Neural cell (in vitro differentiated cells): ENCODE measurements around the gene PLEKHG5. TPM values are rescaled to one million over a fixed set of nuclear protein-coding genes. Genes with fewer than 3 reads are reported as not detected.

Source experiments
- H2AFZ ChIP-seq: fragments of 200-600, 300-800 bp; sonication (generic), shearing (Covaris generic); 2 replicates; pipeline ENCODE4 v1.6.0; 2014; ENCODE audit warnings: low read depth, mild to moderate bottlenecking, antibody characterized with exemption, low read length, moderate library complexity
- H3F3A ChIP-seq: fragments of 200-600 bp; shearing (Covaris generic); 2 replicates; pipeline ENCODE4 v1.6.1; 2016; ENCODE audit warnings: mild to moderate bottlenecking, moderate library complexity, mixed read lengths, antibody characterized with exemption, low read length; ENCODE audit not compliant: insufficient read depth, poor library complexity, severe bottlenecking
- H3K27ac ChIP-seq: fragments of 200-600, 300-800 bp; sonication (generic), shearing (Covaris generic); 2 replicates; pipeline ENCODE4 v1.5.1; 2014; ENCODE audit warnings: mild to moderate bottlenecking, low read length, moderate library complexity
- H3K27me3 ChIP-seq: fragments of 300-800, 200-600 bp; sonication (generic), shearing (Covaris generic); 2 replicates; pipeline ENCODE4 v1.6.0; 2014; ENCODE audit warnings: mild to moderate bottlenecking, low read depth, low read length, moderate library complexity; ENCODE audit not compliant: insufficient read depth
- H3K36me3 ChIP-seq: fragments of 300-800, 200-600 bp; sonication (generic), shearing (Covaris generic); 2 replicates; pipeline ENCODE4 v1.5.1; 2014; ENCODE audit warnings: mild to moderate bottlenecking, antibody characterized with exemption, low read length, moderate library complexity; ENCODE audit not compliant: insufficient read depth
- H3K4me2 ChIP-seq: fragments of 300-800, 200-600 bp; sonication (generic), shearing (Covaris generic); 2 replicates; pipeline ENCODE4 v1.6.0; 2014; ENCODE audit warnings: mild to moderate bottlenecking, low read length
- H3K4me3 ChIP-seq: fragments of 300-800, 200-600 bp; sonication (generic), shearing (Covaris generic); 2 replicates; pipeline ENCODE4 v1.5.1; 2014; ENCODE audit warnings: mild to moderate bottlenecking, low read length, moderate library complexity
- H3K79me2 ChIP-seq: fragments of 200-600 bp; shearing (Covaris generic); replicated peaks from 2 replicates; pipeline ENCODE4 v1.6.0; 2014; ENCODE audit warnings: mild to moderate bottlenecking, low read length, moderate library complexity; ENCODE audit not compliant: insufficient read depth
- H3K9ac ChIP-seq: fragments of 300-800, 200-600 bp; sonication (generic), shearing (Covaris generic); 2 replicates; pipeline ENCODE4 v1.6.1; 2016; ENCODE audit warnings: mild to moderate bottlenecking, low read length, mixed read lengths
- H3K9me2 ChIP-seq: fragments of 200-600 bp; shearing (Covaris generic); 2 replicates; pipeline ENCODE4 v1.6.1; 2016; ENCODE audit warnings: mild to moderate bottlenecking, low read length, mixed read lengths; ENCODE audit not compliant: insufficient read depth
- H3K9me3 ChIP-seq: fragments of 200-600, 300-800 bp; sonication (generic), shearing (Covaris generic); 2 replicates; pipeline ENCODE4 v1.6.1; 2016; ENCODE audit warnings: mild to moderate bottlenecking, mixed run types, low read length, moderate library complexity, mixed read lengths
- H4K20me1 ChIP-seq: fragments of 200-600 bp; shearing (Covaris generic); 2 replicates; pipeline ENCODE4 v1.6.1; 2016; ENCODE audit warnings: mild to moderate bottlenecking, mixed run types; ENCODE audit not compliant: insufficient read depth
- EP300 ChIP-seq: fragments of 450-650 bp; conservative IDR thresholded peaks from 2 replicates; pipeline ENCODE4 v1.6.1; 2014; ENCODE audit warnings: antibody characterized with exemption, mild to moderate bottlenecking, moderate library complexity; ENCODE audit not compliant: poor library complexity, severe bottlenecking
- EZH2 ChIP-seq: fragments of 200-600, 300-800 bp; shearing (Covaris generic), sonication (generic); IDR thresholded peaks from 2 replicates; pipeline ENCODE4 v1.6.1; 2014; ENCODE audit warnings: antibody characterized with exemption, low read length, borderline replicate concordance, mild to moderate bottlenecking; ENCODE audit not compliant: insufficient read depth, poor library complexity, severe bottlenecking
- MXI1 ChIP-seq: fragments of 450-650 bp; conservative IDR thresholded peaks from 2 replicates; pipeline ENCODE4 v1.6.1; 2014; ENCODE audit warnings: antibody characterized with exemption, mild to moderate bottlenecking; ENCODE audit not compliant: poor library complexity, severe bottlenecking
- POLR2AphosphoS5 ChIP-seq: IDR thresholded peaks from 2 replicates; pipeline ENCODE4 v1.6.1; 2012
- RAD21 ChIP-seq: fragments of 450-650 bp; conservative IDR thresholded peaks from 2 replicates; pipeline ENCODE4 v1.6.1; 2014; ENCODE audit warnings: antibody characterized with exemption, mild to moderate bottlenecking, moderate library complexity
- SMC3 ChIP-seq: fragments of 450-650 bp; conservative IDR thresholded peaks from 2 replicates; pipeline ENCODE4 v1.6.1; 2014; ENCODE audit warnings: antibody characterized with exemption, mild to moderate bottlenecking, moderate library complexity; ENCODE audit not compliant: poor library complexity
- TAF1 ChIP-seq: IDR thresholded peaks from 2 replicates; pipeline ENCODE4 v1.6.1; 2012; ENCODE audit warnings: low read depth
- polyA plus RNA-seq: library from polyadenylated mRNA; depleted of rRNA; stranded (reverse); fragments of >200 nt; gene quantifications from 2 replicates; pipeline ENCODE4 v1.2.3, GENCODE V29; 2014
- TF ChIP-seq, protein P1 (sequence below): fragments of 450-650 bp; IDR thresholded peaks from 2 replicates; pipeline ENCODE4 v1.5.1; 2014; ENCODE audit warnings: antibody characterized with exemption, mild to moderate bottlenecking, moderate library complexity; ENCODE audit not compliant: poor library complexity, severe bottlenecking
- TF ChIP-seq, protein P2 (sequence below): IDR thresholded peaks from 2 replicates; pipeline ENCODE4 v1.6.1; 2012; ENCODE audit warnings: borderline replicate concordance

Gene PLEKHG5
- polyA plus RNA-seq, 1 donor from 2014 or later: 24.0 TPM

DNA sequence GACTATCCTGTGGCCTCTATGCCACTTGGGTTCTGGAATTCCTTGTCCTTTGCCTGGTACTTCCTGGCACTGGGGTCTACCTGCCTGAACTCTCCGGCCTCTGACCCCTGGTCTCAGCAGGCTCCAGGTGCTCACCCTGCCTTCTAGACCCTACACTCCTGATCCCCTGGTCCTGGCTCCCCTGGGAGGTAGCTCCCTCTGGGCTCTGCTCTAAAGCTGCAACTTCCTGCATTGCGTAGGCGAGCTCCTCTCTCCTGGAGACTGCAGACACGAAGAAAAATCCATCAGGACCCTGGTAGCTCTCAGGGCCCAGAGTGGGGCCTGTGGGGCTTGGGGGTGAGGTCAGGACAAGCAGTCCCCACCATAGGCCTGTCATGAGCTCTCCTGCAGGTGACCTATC lies 7.8 kb upstream of the PLEKHG5 start:
- Histone ChIP-seq H3F3A (no peaks in the 10 kb centered on the region), H3K79me2 (no peaks in the 10 kb centered on the region), H3K9me3 (no peaks in the 10 kb centered on the region), H4K20me1 (no peaks in the 10 kb centered on the region), H3K27me3 (no peaks in the 10 kb centered on the region), H3K36me3 (no peaks in the 10 kb centered on the region), H2AFZ (no peak overlapping the region), H3K9me2 (no peaks in the 10 kb centered on the region), H3K4me2 (no peak overlapping the region), H3K27ac (no peak overlapping the region), H3K4me3 (no peak overlapping the region), H3K9ac (no peak overlapping the region)
- TF ChIP-seq EP300 (no peak), RAD21 (no peak), SMC3 (no peak)

- H3K36me3 ChIP-seq: no peaks in the 10 kb centered on the region
- no peaks in the 10 kb centered on the region for H3K79me2 ChIP-seq
- no peak overlapping the region for H2AFZ ChIP-seq
- no peaks in the 10 kb centered on the region for H3K9me2 ChIP-seq
- TF ChIP-seq POLR2AphosphoS5 (no peak), EZH2 (no peak), MXI1 (no peak), SMC3 (no peak), RAD21 (no peak), EP300 (no peak), TAF1 (no peak)
- TF ChIP-seq, protein P1, sequence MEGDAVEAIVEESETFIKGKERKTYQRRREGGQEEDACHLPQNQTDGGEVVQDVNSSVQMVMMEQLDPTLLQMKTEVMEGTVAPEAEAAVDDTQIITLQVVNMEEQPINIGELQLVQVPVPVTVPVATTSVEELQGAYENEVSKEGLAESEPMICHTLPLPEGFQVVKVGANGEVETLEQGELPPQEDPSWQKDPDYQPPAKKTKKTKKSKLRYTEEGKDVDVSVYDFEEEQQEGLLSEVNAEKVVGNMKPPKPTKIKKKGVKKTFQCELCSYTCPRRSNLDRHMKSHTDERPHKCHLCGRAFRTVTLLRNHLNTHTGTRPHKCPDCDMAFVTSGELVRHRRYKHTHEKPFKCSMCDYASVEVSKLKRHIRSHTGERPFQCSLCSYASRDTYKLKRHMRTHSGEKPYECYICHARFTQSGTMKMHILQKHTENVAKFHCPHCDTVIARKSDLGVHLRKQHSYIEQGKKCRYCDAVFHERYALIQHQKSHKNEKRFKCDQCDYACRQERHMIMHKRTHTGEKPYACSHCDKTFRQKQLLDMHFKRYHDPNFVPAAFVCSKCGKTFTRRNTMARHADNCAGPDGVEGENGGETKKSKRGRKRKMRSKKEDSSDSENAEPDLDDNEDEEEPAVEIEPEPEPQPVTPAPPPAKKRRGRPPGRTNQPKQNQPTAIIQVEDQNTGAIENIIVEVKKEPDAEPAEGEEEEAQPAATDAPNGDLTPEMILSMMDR: no peak
- TF ChIP-seq, protein P2, sequence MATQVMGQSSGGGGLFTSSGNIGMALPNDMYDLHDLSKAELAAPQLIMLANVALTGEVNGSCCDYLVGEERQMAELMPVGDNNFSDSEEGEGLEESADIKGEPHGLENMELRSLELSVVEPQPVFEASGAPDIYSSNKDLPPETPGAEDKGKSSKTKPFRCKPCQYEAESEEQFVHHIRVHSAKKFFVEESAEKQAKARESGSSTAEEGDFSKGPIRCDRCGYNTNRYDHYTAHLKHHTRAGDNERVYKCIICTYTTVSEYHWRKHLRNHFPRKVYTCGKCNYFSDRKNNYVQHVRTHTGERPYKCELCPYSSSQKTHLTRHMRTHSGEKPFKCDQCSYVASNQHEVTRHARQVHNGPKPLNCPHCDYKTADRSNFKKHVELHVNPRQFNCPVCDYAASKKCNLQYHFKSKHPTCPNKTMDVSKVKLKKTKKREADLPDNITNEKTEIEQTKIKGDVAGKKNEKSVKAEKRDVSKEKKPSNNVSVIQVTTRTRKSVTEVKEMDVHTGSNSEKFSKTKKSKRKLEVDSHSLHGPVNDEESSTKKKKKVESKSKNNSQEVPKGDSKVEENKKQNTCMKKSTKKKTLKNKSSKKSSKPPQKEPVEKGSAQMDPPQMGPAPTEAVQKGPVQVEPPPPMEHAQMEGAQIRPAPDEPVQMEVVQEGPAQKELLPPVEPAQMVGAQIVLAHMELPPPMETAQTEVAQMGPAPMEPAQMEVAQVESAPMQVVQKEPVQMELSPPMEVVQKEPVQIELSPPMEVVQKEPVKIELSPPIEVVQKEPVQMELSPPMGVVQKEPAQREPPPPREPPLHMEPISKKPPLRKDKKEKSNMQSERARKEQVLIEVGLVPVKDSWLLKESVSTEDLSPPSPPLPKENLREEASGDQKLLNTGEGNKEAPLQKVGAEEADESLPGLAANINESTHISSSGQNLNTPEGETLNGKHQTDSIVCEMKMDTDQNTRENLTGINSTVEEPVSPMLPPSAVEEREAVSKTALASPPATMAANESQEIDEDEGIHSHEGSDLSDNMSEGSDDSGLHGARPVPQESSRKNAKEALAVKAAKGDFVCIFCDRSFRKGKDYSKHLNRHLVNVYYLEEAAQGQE: no peak
- no peak overlapping the region for H3K4me3 ChIP-seq
- no peak overlapping the region for H3K27ac ChIP-seq
- H3K9me3 ChIP-seq: no peaks in the 10 kb centered on the region
- no peaks in the 10 kb centered on the region for H3F3A ChIP-seq
- peak overlapping the region; percentile 26 for H3K9ac ChIP-seq
- no peaks in the 10 kb centered on the region for H3K27me3 ChIP-seq
- H3K4me2 ChIP-seq: no peak overlapping the region
- H4K20me1 ChIP-seq: no peaks in the 10 kb centered on the region
Observed at GRCh38 chr1:6498576-6499111, 7.2 kb upstream of the PLEKHG5 start.
